GM12872 (cell line): Measurements from ENCODE around the gene SCUBE1.

Experiments
- TF ChIP-seq, protein P1 (sequence below): IDR thresholded peaks from 3 replicates; pipeline ENCODE4 v1.5.1; 2011; ENCODE audit warnings: low read depth, mild to moderate bottlenecking, low read length, moderate library complexity; ENCODE audit not compliant: insufficient read depth

The SCUBE1 gene

DNA sequence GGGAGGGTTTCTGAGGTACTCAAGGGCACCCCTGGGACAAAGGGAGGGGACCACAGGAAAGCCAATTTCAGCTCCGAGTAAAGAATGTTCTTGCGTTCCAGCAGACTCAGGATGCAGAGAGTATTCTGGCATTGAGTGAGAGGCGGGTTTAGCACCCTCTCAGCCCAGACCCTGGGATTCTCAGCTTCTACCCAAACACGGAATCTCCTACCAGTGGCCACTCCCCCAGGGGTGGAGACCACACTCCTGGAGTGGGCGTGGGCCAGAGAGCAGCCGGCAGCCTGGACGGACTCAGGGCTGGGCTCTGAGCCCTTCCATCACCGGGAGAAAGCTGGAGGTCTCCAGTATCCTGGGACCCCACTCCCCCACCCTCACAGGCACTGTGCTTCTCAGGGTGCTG, 130.1 kb downstream of the SCUBE1 start:
- TF ChIP-seq, protein P1, sequence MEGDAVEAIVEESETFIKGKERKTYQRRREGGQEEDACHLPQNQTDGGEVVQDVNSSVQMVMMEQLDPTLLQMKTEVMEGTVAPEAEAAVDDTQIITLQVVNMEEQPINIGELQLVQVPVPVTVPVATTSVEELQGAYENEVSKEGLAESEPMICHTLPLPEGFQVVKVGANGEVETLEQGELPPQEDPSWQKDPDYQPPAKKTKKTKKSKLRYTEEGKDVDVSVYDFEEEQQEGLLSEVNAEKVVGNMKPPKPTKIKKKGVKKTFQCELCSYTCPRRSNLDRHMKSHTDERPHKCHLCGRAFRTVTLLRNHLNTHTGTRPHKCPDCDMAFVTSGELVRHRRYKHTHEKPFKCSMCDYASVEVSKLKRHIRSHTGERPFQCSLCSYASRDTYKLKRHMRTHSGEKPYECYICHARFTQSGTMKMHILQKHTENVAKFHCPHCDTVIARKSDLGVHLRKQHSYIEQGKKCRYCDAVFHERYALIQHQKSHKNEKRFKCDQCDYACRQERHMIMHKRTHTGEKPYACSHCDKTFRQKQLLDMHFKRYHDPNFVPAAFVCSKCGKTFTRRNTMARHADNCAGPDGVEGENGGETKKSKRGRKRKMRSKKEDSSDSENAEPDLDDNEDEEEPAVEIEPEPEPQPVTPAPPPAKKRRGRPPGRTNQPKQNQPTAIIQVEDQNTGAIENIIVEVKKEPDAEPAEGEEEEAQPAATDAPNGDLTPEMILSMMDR = no peak

DNA sequence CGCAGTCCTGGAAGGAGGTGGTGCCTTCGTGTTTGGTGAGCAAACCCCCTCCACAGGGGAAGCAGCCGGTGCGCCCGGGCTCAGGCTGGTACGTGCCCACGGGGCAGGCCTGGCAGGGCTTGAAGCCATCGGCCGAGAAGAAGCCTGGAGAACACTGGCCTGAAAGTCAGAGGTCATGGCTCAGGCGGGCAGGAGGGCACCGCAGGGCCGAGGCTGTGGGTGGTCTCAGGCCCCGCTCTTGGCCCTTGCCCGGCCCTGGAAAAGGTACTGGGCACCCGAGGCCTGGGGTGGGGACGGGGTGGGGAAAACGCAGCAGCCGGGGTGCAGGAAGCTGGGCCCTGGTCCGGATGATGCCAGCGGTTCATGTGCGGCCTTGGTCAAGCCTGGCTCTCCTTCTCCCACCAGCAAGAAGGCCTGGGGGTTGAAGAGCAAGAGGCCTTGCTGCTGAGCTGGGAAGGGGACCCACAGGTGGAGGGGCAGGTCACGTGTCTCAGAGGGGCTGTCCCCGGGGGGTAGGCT, 130.7 kb downstream of the SCUBE1 start:
- TF ChIP-seq, protein P1 = no peak

DNA sequence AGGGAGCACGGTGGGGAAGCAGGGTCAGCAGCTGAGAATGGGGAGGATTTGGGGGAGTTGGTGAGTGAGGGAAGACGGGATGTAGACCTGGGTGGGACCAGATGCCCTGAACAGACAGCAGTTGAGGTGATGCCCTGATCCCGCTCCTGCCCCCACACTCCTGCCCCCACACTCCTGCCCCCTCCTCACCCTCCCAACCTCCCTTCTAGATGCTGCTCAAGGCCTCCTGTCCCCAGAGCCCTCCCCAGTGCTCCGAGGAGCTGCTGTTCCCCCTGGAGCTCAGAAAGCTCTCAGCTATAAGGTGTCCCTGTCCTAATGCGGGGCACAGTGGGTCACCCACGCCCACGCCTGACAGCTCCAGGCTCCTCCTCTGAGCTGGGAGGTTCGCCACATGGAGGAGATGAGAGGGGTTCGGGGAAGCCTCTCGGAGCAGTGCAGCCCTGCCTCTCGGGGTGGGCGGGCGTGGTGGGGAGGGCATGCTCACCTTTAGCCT, 131.2 kb downstream of the SCUBE1 start:
- TF ChIP-seq, protein P1 = no peak

DNA sequence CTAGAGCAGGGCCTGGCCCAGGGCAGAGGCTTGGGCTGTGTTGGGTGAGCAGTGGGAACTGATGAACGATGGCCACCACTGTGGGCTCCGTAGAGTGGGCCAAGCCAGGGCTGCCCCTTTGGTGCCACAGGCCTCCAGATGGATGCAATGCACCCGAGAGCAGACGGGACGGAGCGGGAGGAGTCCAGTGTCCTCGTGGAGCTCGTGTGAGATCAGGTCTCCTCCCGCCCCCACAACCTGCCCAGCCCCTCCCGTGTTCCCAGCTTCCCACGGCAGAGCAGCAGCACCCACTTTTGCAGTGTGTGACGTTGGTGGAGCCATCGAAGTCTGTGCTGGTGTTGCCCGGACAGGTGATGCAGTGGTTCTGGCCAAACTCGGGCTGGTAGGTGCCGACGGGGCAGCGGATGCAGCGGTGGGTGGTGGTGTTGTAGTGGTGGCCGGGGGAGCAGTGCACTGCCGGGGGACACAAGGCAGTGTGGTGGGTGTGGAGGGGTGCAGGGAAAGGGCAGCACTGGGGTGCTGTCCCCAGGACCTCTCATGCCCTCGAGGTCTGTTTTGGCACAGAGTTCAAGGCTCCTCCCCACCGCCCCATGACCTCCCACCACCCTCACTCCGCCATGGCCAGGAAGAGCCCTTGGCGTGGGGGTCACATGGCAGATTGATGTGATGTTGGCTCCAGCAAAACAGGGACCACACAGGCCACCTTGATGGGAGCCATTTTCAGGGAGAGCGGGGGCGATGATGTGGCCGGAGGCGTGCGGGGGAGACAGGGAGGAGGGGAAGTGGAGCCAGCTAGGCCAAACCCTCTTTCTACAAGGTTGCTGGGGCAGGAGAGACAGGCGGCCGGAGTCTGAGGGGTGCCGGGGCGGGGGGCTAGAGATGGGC, 132.3 kb downstream of the SCUBE1 start:
- TF ChIP-seq, protein P1 = no peak

DNA sequence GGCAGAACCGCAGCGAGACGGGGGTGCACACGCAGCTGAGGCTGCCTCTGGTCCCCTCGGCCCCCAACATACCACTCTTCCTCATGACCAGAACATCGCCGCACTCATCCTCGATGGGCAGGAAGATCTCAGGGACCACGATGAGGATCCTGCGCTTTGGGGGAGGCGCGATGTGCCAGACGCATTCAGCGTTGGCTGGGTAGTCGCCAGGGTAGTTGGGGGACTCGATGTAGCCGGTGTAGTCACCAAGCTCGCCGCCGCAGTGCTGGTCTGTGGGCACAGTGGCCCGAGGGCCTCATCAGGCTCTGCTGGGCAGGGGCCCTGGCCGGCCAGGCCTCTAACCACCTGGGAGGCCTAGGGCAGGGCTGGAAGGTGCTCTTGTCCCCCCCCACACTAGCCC, 133.2 kb downstream of the SCUBE1 start:
- TF ChIP-seq, protein P1 = no peak

DNA sequence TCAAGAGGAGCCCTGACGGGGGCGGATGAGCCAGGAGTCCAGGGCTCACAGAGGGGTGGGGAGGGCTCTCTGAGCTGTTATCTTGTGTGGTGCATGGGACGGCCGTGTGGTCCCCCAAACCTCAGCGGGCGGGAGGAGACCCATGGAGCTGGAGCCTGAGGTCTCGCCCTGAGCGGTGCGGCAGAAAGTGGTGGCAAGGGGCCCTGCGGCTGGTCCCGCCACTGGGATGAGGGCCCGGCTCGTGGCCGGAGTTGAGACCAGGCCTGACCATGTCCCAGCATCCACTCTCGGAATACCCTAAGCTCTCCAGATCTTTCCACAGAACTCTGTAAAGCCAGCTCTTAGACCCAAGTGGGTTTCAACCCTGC, 133.7 kb downstream of the SCUBE1 start:
- TF ChIP-seq, protein P1 = no peak

DNA sequence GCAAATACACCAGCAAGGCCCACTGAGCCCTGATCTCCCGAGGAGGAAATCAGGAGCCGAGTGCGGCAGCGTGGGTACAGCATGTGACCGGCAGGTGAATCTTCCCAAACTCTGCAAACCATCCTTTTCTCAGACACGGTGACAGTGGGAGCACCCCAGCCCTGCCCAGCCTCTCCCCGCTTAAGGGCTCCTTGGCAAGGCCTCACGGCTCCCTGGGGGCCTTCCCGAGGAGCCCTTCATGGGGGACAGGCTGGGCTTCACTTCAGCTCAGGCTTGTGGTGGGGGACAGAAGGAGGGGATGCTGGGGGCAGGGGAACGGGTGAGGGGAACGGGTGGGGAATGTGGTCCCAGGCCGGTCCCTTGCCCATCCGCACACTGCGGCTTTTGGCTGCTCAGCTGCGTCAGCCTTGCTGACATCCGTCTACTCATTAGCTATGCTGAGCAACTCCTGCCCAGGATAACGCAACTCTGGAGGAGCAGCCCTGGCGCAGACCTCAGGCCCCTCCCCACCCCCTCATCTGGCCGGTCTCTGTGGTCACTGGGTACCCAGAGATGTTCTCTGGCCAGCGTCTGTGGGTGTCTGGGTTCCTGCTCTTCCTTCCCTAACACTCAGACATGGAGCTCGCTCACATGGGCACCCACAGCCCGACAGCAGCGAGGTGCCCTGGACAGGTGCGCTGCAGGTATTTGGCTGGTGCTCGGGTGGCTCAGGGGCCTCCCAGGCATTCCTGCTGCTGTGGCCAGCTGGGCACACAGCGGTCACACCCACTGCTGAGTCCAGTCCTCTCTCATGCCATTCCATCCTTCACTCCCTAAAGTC, 134.3 kb downstream of the SCUBE1 start:
- TF ChIP-seq, protein P1 = no peak
